Left renal pelvis (tissue), 4 donors: ENCODE data around the gene TBC1D5. TPM values are rescaled to one million over a fixed set of nuclear protein-coding genes. Genes with fewer than 3 reads are reported as not detected.

Source experiments
- DNase-seq, 4 donors: peaks; one replicate each; pipeline ENCODE4 v3.0.0-alpha.2; 2013; ENCODE audit warnings: low read depth in 4 of 4, low spot score in 3 of 4
- polyA plus RNA-seq, 4 donors: library from polyadenylated mRNA; unstranded; fragments of 120-200 nt; gene quantifications; one replicate each; pipeline ENCODE4 v1.2.1, GENCODE V29; 2013; ENCODE audit not compliant: insufficient read length in 4 of 4

TBC1D5 gene
- polyA plus RNA-seq, 4 donors: 43.0 to 58.2 (median 52.0) TPM

- no peak for DNase-seq
Measured at GRCh38 chr3:17607905-17608304, 134.5 kb downstream of the TBC1D5 start.

GRCh38 chr3:17605934-17606333 lies 136.5 kb downstream of the TBC1D5 start:
- DNase-seq: no peak

DNA sequence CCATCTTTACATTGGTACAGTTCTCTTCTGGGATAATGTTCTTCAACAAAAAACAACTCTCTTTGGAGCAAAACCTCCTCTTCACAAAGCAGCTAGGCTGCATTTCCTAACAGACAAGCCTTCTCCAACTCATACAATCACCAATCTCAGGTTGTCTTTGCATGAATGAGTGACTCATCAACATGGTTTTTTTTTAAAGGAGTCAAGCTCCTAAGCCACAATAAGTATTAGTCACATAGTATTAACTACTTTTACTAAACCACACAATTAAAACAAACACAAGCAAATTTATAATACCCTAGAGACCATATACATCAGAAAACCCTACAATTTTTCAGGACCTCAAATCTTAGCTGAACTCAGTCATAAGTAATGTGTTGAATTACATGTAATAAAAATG lies 137.4 kb downstream of the TBC1D5 start:
- DNase-seq: no peak

DNA sequence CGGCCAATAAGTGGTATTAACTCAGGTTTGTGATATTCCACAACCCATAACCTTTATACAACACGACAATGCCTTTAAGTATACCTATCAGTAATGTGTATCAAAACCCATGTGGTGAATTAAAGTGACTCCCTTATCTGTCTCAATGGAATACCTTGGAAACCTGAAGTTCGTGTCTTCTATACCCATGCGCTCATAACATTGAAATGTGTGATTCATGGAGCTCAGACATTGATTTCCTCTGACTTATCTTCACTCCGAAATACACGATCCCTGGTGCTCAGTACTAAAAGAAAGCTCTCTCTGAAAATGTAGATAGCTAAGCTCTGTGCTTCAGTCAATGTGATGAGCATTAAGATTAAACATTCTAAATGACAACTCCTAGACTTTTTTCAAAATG lies 140.3 kb downstream of the TBC1D5 start:
- no peak for DNase-seq

DNA sequence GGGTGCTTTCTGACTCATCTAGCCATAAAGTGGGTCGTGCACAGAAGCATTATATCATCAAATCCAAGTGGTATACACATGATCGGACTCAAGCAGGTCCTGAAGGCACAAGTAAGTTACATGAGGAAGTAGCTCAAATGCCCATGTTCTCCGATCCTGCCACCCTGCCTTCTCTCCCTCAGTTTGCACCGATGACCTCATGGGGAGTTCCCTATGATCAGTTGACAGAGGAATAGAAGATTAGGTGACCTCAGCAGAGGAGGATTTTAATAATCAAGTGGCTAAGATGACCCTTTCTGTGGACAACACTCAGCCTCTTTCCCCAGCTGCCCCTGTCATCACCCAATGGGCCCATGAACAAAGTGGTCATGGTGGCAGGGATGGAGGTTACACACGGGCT lies 149.5 kb downstream of the TBC1D5 start:
- no peak for DNase-seq

DNA sequence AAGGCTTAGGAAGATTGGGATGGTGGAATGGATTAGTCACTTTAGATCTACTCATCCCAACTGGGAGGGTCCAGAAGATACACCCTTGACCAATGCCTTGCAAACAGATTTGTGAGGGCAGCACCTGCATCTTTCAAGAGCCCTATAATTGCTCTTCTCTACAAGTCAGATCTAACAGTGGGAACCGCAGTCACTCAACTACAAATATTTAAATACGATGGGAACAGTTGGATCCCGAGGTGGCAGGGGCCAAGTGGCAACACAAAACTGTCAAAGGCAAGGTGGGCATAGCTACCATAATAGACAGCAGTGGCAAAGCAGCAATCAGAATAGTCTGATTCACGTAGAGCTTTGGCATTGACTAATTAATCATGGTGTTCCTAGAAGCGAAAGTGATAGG lies 152.0 kb downstream of the TBC1D5 start:
- DNase-seq: no peak

DNA sequence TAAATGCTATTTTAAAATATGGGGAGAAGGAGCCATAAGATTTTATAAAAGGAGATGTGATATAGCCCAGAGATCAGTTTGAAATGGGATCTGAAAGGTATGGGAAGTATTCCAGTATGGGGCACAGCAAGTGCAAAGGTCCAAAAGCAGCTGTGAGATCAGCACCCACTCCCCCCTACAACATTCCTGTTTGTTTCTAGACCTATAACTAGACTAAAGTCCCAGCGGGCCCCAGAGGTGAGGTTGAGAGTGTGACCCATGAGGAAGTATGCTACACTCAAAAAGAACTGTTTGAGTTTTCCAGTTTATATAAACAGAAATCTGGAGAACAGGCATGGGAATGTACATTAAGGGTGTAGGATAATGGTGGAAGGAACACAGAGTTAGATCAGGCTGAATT lies 152.5 kb downstream of the TBC1D5 start:
- no peak for DNase-seq

DNA sequence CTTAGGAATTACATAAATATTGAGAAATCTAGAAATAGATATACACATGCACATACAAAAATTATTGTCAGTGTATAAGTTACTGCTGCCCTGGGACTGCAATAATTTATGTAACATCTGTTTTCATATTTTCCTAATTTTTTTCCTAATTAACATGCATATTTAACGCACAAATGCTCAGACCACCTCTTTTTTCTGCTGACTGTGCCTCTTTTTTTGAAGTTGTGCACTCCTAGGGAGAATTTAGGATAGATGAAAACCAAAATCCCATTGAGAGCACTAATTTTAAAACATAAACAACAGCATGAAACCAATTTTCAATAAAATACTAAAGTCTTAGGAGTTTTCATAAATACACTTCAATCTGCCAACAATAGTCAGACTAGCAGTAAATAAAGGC lies 154.0 kb downstream of the TBC1D5 start:
- DNase-seq: no peak

DNA sequence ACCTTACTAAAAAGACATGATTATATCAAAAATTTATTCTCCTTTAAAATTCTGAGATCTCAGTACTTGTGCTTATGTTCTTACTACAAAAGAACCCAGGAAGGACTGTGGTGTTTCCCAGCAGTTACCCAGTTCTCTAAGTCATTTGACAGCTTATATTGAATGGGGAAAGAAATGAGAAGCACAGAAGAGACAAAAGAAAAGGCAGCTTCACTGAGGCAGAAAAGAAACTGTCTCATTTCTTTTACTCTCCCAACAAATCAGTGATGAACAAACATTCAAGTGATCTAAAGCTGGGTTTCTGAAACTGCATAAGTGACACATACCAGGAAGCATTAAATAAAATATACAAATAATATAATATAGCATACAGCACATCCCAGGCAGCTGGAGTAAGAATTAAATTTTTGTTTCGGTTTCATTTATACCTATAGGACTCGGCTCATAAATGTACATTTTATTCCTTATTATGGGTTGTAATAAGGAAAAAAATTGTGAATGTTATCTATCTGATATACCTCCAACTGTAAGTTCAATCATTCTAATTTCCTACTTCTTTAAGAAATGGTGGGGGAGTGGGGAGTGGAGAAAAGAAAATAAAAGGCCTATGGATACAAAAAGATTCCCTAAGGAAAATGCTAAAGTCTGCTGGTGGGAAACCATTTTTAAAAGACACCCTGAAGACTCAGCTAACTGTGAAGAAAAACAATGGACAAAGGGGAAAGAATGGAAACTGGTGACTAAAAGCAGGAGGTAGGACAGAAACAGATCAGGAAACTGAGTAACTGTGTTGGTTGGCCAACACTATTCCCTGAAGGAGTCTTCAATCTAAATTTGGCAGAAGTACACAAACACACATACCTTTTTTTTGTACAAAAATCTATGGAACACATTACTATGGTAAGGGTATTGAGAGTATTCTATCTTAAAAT lies 156.8 kb downstream of the TBC1D5 start:
- DNase-seq: no peak

GRCh38 chr3:17584066-17584465 lies 158.4 kb downstream of the TBC1D5 start:
- no peak for DNase-seq

- no peak for DNase-seq
Measured at GRCh38 chr3:17583530-17583929, 158.9 kb downstream of the TBC1D5 start.

GRCh38 chr3:17581421-17582080 lies 160.9 kb downstream of the TBC1D5 start:
- DNase-seq: no peak

- no peak for DNase-seq
Measured at GRCh38 chr3:17580901-17581300, 161.5 kb downstream of the TBC1D5 start.

DNA sequence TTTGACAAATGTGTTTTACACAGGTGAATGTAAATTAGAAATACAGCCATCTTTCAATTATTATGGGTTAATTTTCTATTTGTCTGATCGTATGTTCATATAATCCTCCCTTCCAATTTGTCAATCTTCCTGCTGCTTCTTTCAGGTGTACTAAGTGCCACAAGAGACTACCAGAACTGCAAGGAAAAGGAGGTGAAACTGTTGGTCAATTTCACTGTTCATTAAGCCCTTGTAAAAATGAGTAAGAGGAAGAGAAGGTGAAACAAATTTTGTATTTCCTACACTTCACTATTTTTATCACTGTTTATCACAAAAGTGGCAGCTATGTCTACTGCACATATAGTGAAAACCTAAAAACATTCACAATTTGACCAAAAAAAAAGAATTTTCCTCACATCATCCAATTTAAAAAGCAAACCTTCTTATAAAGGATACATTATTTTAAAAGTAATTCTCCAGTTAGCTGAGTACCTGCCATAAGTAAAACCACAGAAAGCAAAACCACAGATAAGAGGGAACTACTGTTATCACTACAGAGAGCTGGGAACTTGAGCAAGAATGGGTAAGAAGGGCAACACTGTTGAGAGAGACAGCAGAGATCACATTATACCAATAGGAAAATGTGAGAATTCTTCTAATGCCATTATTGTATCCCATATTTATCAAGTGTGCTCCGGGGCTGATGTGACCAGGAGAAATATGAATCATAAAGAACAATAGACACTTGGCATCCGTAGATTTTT lies 163.0 kb downstream of the TBC1D5 start:
- no peak for DNase-seq

GRCh38 chr3:17577796-17578520 lies 164.5 kb downstream of the TBC1D5 start:
- DNase-seq: no peak

DNA sequence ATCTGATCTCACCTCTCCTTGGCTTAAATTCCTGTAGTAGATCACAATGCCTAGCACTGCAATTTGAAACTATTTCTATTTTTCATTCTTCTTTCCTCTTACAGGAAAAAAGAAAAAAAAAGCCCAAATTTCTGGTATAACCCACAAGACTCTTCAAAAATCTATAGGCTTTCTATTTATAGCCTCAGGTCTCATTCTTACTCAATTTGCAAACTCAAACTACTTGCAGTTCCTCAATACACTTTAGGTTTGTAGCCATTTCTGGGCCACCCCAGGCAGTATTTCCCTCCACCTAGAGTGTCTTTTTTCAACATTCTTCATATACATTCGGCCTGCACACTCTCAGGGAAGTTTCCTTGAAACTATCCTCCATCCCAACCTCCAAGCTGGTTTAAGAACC lies 169.0 kb downstream of the TBC1D5 start:
- no peak for DNase-seq

DNA sequence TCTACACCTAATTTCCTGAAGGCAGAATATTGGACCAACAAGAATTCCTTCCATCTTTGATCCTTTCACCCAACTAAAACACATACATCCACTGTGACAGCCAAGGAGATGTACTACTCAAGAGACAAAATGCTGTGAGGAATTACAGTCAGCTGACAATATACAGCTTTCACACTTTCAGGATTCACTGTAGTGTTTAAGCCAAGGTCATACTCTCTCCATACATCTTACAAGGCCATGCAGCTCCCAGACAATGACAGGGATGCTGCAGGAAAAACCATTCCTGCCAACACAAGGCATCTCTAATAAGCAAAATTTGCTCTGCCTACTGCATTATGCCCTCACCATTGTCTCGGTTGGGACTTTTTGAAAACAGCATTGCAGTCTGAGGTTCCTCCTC lies 170.7 kb downstream of the TBC1D5 start:
- DNase-seq: no peak

DNA sequence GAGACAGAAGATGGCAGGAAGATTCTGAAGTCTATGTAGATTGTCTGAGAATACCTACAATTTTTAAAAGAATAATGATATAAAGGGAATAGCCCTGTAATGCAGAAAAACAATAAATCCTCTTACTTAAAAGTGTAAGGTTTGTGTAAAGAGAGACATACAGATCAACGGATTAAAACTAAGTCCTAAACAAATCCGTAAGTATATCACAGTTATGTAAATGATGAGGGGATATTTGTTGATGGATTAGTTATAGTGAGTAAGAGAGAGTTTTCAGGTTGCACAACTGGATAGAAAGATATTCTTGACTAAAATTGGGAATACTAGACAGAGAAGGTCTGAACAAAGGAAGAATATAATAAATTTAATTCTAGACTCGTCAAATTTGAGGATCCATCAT lies 179.6 kb downstream of the TBC1D5 start:
- no peak for DNase-seq

DNA sequence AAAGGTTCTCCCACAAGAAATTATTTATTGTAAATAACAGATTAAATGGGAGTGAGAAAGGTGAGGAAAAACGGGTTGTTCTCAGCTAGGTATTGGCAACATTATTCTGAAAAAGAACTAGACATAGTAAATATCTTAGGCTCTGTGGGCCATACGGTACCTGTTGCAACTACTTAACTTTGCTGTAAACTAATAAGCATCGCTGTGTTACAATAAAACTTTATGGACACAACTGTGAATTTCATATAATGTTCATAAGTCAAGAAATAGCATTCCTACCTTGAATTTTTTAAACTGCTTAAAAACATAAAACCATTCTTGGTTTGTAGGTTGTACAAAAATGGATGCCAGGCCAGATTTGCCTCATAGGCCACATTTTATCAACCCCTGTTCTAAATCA lies 183.9 kb downstream of the TBC1D5 start:
- DNase-seq: no peak

DNA sequence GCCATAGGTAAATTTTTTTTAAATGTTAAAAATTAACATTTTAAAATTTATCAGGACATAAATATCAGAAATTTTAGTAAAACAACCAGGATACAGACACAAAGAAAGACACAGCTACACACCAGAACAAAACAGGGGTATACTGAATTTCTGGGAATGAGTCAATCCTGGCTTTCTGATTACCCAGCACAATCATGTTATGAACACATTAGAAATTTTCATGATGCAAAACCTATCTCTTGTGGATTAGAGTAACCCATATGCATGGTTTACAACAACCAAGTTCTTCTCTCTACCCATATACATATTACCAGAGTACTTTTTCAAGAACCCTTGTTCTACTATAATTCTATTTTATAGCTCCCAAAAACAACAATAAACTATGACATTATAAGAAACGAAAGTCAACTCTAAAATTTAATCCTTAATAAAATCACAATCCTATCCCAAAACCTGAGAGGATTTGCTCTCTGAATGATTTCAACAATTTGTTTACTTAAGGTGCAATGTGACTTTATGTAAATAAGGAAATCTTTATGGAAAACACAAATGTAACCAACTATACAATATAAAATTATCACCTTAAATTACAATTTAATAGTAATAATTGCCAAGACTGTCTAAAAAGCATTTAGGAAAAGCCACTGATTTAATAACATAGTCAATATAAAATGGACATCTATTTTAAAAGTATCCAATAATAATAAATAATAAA lies 184.5 kb downstream of the TBC1D5 start:
- no peak for DNase-seq
